ENCODE measurements around the gene APP.

DNA sequence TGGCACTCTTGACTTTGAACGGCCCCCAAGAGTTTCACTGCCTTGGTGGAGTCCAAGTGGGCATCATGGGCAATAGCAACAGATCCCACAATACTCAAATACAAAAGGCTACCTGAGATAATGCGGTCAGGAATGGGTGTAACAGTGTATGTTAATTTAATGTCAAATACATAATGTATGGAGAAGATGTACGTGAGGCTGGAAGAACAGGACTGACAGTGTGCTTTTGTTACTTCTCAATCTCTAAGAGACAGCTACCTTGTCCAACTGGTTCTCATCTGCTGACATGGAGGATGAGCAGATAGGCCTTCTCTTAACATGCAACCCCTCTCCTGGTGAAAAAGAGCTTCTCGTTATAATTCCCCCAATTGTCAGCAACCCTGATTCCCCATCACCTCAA, 167.2 kb downstream of the APP start:
- TF ChIP-seq CTCF (conservative IDR thresholded peaks at IDR 0.05) (no peak), EZH2 (IDR thresholded peaks at IDR 0.05; ENCODE audit: low read depth) (no peak)

All from PC-9 (cell line).